Large intestine (tissue), 3 donors: ENCODE data around the gene BCAR3. TPM values are rescaled to one million over a fixed set of nuclear protein-coding genes. Genes with fewer than 3 reads are reported as not detected.

Experiments used
- DNase-seq, 2 donors: peaks; one replicate each; pipeline versions ENCODE4 v3.0.0 to v3.0.0-alpha.2; 2013
- H3K27ac ChIP-seq: one replicate; pipeline ENCODE4 v1.5.1; 2013; ENCODE audit warnings: low read length
- H3K27me3 ChIP-seq: 2 replicates; pipeline ENCODE4 v1.6.1; 2013; ENCODE audit warnings: low read length; ENCODE audit not compliant: control insufficient read depth, insufficient read depth
- H3K36me3 ChIP-seq: 2 replicates; pipeline ENCODE4 v1.6.1; 2013; ENCODE audit warnings: low read length; ENCODE audit not compliant: control insufficient read depth, insufficient read depth
- H3K4me1 ChIP-seq: one replicate; pipeline ENCODE4 v1.6.1; 2013; ENCODE audit warnings: low read length; ENCODE audit not compliant: control insufficient read depth, insufficient read depth
- H3K4me3 ChIP-seq: one replicate; pipeline ENCODE4 v1.5.1; 2013; ENCODE audit warnings: low read length
- H3K9me3 ChIP-seq: one replicate; pipeline ENCODE4 v1.6.1; 2013; ENCODE audit warnings: mild to moderate bottlenecking, low read depth, low read length, moderate library complexity; ENCODE audit not compliant: control insufficient read depth
- WGBS: methylation state at CpG from one replicate; pipeline ENCODE4 v1.1.5; 2013; ENCODE audit warnings: low lambda C conversion rate; ENCODE audit not compliant: insufficient coverage; 5-methylcytosine and 5-hydroxymethylcytosine counted together
- polyA plus RNA-seq: library from polyadenylated mRNA; unstranded; fragments of 120-200 nt; gene quantifications from one replicate; pipeline ENCODE4 v1.2.1, GENCODE V29; 2013

Gene BCAR3
- polyA plus RNA-seq, 1 donor, result 11.7 TPM

GRCh38 chr1:93546162-93546863, 135.3 kb downstream of the BCAR3 start:
- Histone ChIP-seq H3K27me3 (no peaks in the 10 kb centered on the region), H3K27ac (no peak overlapping the region), H3K9me3 (no peaks in the 10 kb centered on the region), H3K4me1 (peaks cover 6% of the 10 kb centered on the region), H3K36me3 (peaks cover 43% of the 10 kb centered on the region), H3K4me3 (no peak overlapping the region)
- 39% methylated on average over 2 of the region's 3 CpGs for WGBS
- DNase-seq, result peak in 1 of 2 donors; percentile 33

- Histone ChIP-seq H3K9me3 (no peaks in the 10 kb centered on the region), H3K4me3 (no peak overlapping the region), H3K36me3 (peaks cover 14% of the 10 kb centered on the region), H3K4me1 (peaks cover 6% of the 10 kb centered on the region), H3K27me3 (no peaks in the 10 kb centered on the region), H3K27ac (no peak overlapping the region)
- 100% methylated on average over 1 of the region's 1 CpG for WGBS
- DNase-seq, result no peak
Observed at GRCh38 chr1:93542398-93542797, 139.2 kb downstream of the BCAR3 start.

- DNase-seq, result no peak
- no peaks in the 10 kb centered on the region for H3K27me3 ChIP-seq
- no peak overlapping the region for H3K4me3 ChIP-seq
- no peaks in the 10 kb centered on the region for H3K4me1 ChIP-seq
- no peaks in the 10 kb centered on the region for H3K9me3 ChIP-seq
- no peak overlapping the region for H3K27ac ChIP-seq
- H3K36me3 ChIP-seq, result peaks cover 12% of the 10 kb centered on the region
- WGBS, result 80% methylated on average over 3 of the region's 4 CpGs
Observed at GRCh38 chr1:93541045-93541444, 140.6 kb downstream of the BCAR3 start.

GRCh38 chr1:93537924-93538323, 143.7 kb downstream of the BCAR3 start:
- Histone ChIP-seq H3K36me3 (peaks cover 14% of the 10 kb centered on the region), H3K4me3 (no peak overlapping the region), H3K27me3 (no peaks in the 10 kb centered on the region), H3K9me3 (no peaks in the 10 kb centered on the region), H3K27ac (no peak overlapping the region), H3K4me1 (no peaks in the 10 kb centered on the region)
- DNase-seq, result no peak
- no CpG with 5 or more reads among the region's 2 CpGs for WGBS

- H3K4me3 ChIP-seq, result no peak overlapping the region
- DNase-seq, result no peak
- H3K4me1 ChIP-seq, result no peaks in the 10 kb centered on the region
- H3K27me3 ChIP-seq, result no peaks in the 10 kb centered on the region
- no peaks in the 10 kb centered on the region for H3K9me3 ChIP-seq
- peaks cover 10% of the 10 kb centered on the region for H3K36me3 ChIP-seq
- H3K27ac ChIP-seq, result no peak overlapping the region
Observed at GRCh38 chr1:93537396-93537795, 144.2 kb downstream of the BCAR3 start.

GRCh38 chr1:93533677-93534076, 148.0 kb downstream of the BCAR3 start:
- Histone ChIP-seq H3K36me3 (peaks cover 11% of the 10 kb centered on the region), H3K9me3 (no peaks in the 10 kb centered on the region), H3K27ac (no peak overlapping the region), H3K4me3 (no peak overlapping the region), H3K4me1 (peaks cover 7% of the 10 kb centered on the region), H3K27me3 (no peaks in the 10 kb centered on the region)
- DNase-seq, result no peak

- DNase-seq, result no peak
- Histone ChIP-seq H3K9me3 (no peaks in the 10 kb centered on the region), H3K4me3 (no peak overlapping the region), H3K36me3 (peaks cover 13% of the 10 kb centered on the region), H3K27me3 (no peaks in the 10 kb centered on the region), H3K27ac (no peak overlapping the region), H3K4me1 (peaks cover 7% of the 10 kb centered on the region)
- no CpG with 5 or more reads among the region's 3 CpGs for WGBS
Observed at GRCh38 chr1:93532780-93533378, 148.8 kb downstream of the BCAR3 start.

- peak; percentile 26 to 62 for DNase-seq
- WGBS, result no CpG with 5 or more reads among the region's 2 CpGs
- Histone ChIP-seq H3K4me1 (peaks cover 7% of the 10 kb centered on the region), H3K27ac (peak overlapping the region; percentile 21), H3K9me3 (no peaks in the 10 kb centered on the region), H3K4me3 (no peak overlapping the region), H3K27me3 (no peaks in the 10 kb centered on the region), H3K36me3 (peaks cover 16% of the 10 kb centered on the region)
Observed at GRCh38 chr1:93531193-93531592, 150.4 kb downstream of the BCAR3 start.

- DNase-seq, result no peak
- no peak overlapping the region for H3K27ac ChIP-seq
- H3K4me3 ChIP-seq, result no peak overlapping the region
- peaks cover 7% of the 10 kb centered on the region for H3K4me1 ChIP-seq
- H3K36me3 ChIP-seq, result peaks cover 13% of the 10 kb centered on the region
- WGBS, result no CpG with 5 or more reads among the region's 1 CpG
- H3K9me3 ChIP-seq, result no peaks in the 10 kb centered on the region
- H3K27me3 ChIP-seq, result no peaks in the 10 kb centered on the region
Observed at GRCh38 chr1:93528412-93528811, 153.2 kb downstream of the BCAR3 start.

GRCh38 chr1:93526431-93526830, 155.2 kb downstream of the BCAR3 start:
- Histone ChIP-seq H3K27ac (no peak overlapping the region), H3K4me3 (no peak overlapping the region), H3K36me3 (peaks cover 10% of the 10 kb centered on the region), H3K27me3 (no peaks in the 10 kb centered on the region), H3K4me1 (peaks cover 1% of the 10 kb centered on the region), H3K9me3 (no peaks in the 10 kb centered on the region)
- DNase-seq, result no peak
- 100% methylated on average over 1 of the region's 2 CpGs for WGBS

- no peak for DNase-seq
- H3K9me3 ChIP-seq, result no peaks in the 10 kb centered on the region
- peaks cover 10% of the 10 kb centered on the region for H3K36me3 ChIP-seq
- no peaks in the 10 kb centered on the region for H3K27me3 ChIP-seq
- no peak overlapping the region for H3K4me3 ChIP-seq
- H3K4me1 ChIP-seq, result no peaks in the 10 kb centered on the region
- H3K27ac ChIP-seq, result no peak overlapping the region
- WGBS, result 90% methylated on average over 1 of the region's 1 CpG
Observed at GRCh38 chr1:93525431-93525830, 156.2 kb downstream of the BCAR3 start.
